H9 (cell line): ENCODE data around the gene PITRM1. TPM values are rescaled to one million over a fixed set of nuclear protein-coding genes. Genes with fewer than 3 reads are reported as not detected.

ENCODE experiments used
- DNase-seq: peaks from one replicate; pipeline ENCODE4 v3.0.0-alpha.2; 2017
- H2AFZ ChIP-seq: one replicate; pipeline ENCODE4 v1.6.1; 2013; ENCODE audit warnings: mild to moderate bottlenecking, low read length, control low read depth, moderate library complexity
- H2AK5ac ChIP-seq: 2 replicates; pipeline ENCODE4 v1.6.1; 2013; ENCODE audit warnings: low read length, control low read depth, mixed read lengths; ENCODE audit not compliant: insufficient read length
- H2BK120ac ChIP-seq: one replicate; pipeline ENCODE4 v1.6.1; 2013; ENCODE audit warnings: low read depth, mild to moderate bottlenecking, low read length, control low read depth, inconsistent platforms; ENCODE audit not compliant: poor library complexity, severe bottlenecking
- H2BK12ac ChIP-seq: 2 replicates; pipeline ENCODE4 v1.6.1; 2013; ENCODE audit warnings: low read length, control low read depth, mixed read lengths, low read depth; ENCODE audit not compliant: insufficient read length
- H2BK15ac ChIP-seq: 2 replicates; pipeline ENCODE4 v1.6.1; 2013; ENCODE audit warnings: low read depth, low read length, control low read depth
- H2BK20ac ChIP-seq: one replicate; pipeline ENCODE4 v1.6.1; 2013; ENCODE audit warnings: low read depth, mild to moderate bottlenecking, low read length, control low read depth, inconsistent platforms; ENCODE audit not compliant: poor library complexity, severe bottlenecking
- H2BK5ac ChIP-seq: 2 replicates; pipeline ENCODE4 v1.6.1; 2013; ENCODE audit warnings: low read length, control low read depth, mixed read lengths; ENCODE audit not compliant: insufficient read length
- H3K14ac ChIP-seq: 2 replicates; pipeline ENCODE4 v1.6.1; 2013; ENCODE audit warnings: low read length, control low read depth; ENCODE audit not compliant: insufficient read depth
- H3K18ac ChIP-seq: 2 replicates; pipeline ENCODE4 v1.6.1; 2013; ENCODE audit warnings: low read depth, mild to moderate bottlenecking, mixed read lengths, low read length, control low read depth; ENCODE audit not compliant: insufficient read length
- H3K23ac ChIP-seq: 2 replicates; pipeline ENCODE4 v1.6.1; 2013; ENCODE audit warnings: low read length, control low read depth, mixed read lengths, low read depth; ENCODE audit not compliant: insufficient read length
- H3K23me2 ChIP-seq: 2 replicates; pipeline ENCODE4 v1.6.1; 2013; ENCODE audit warnings: low read depth, mild to moderate bottlenecking, mixed read lengths, low read length, control low read depth; ENCODE audit not compliant: insufficient read length, poor library complexity, severe bottlenecking
- H3K27ac ChIP-seq: 2 replicates; pipeline ENCODE4 v1.5.1; 2013; ENCODE audit warnings: low read length, control low read depth, mixed read lengths, low read depth; ENCODE audit not compliant: insufficient read length
- H3K27me3 ChIP-seq: 2 replicates; pipeline ENCODE4 v1.6.1; 2013; ENCODE audit warnings: low read length, control low read depth, inconsistent platforms; ENCODE audit not compliant: insufficient read depth
- H3K4ac ChIP-seq: 2 replicates; pipeline ENCODE4 v1.6.1; 2013; ENCODE audit warnings: low read depth, mild to moderate bottlenecking, control low read depth, inconsistent platforms, low read length, moderate library complexity
- H3K4me1 ChIP-seq: 2 replicates; pipeline ENCODE4 v1.6.1; 2013; ENCODE audit warnings: low read length, control low read depth, inconsistent platforms; ENCODE audit not compliant: insufficient read depth
- H3K4me2 ChIP-seq: 2 replicates; pipeline ENCODE4 v1.6.1; 2013; ENCODE audit warnings: low read length, control low read depth, mixed read lengths; ENCODE audit not compliant: insufficient read length, insufficient read depth
- H3K56ac ChIP-seq: 2 replicates; pipeline ENCODE4 v1.6.1; 2013; ENCODE audit warnings: low read depth, mild to moderate bottlenecking, mixed read lengths, low read length, control low read depth; ENCODE audit not compliant: insufficient read length
- H3K79me1 ChIP-seq: 2 replicates; pipeline ENCODE4 v1.6.1; 2013; ENCODE audit warnings: low read depth, mild to moderate bottlenecking, moderate library complexity, low read length, control low read depth, inconsistent platforms; ENCODE audit not compliant: insufficient read depth, poor library complexity, severe bottlenecking
- H3K79me2 ChIP-seq: 2 replicates; pipeline ENCODE4 v1.6.1; 2013; ENCODE audit warnings: low read length, control low read depth, inconsistent platforms; ENCODE audit not compliant: insufficient read depth
- H3K9ac ChIP-seq: 2 replicates; pipeline ENCODE4 v1.6.1; 2013; ENCODE audit warnings: low read length, control low read depth, mixed read lengths; ENCODE audit not compliant: insufficient read length; ENCODE audit errors: extremely low read depth
- H3K9me3 ChIP-seq: one replicate; pipeline ENCODE4 v1.6.1; 2013; ENCODE audit warnings: low read depth, low read length, inconsistent platforms; ENCODE audit not compliant: control insufficient read depth
- H3T11ph ChIP-seq: one replicate; pipeline ENCODE4 v1.6.1; 2013; ENCODE audit warnings: mild to moderate bottlenecking, low read length, control low read depth, inconsistent platforms
- H4K20me1 ChIP-seq: one replicate; pipeline ENCODE4 v1.6.1; 2013; ENCODE audit not compliant: control insufficient read depth, insufficient read length, insufficient read depth
- H4K5ac ChIP-seq: 2 replicates; pipeline ENCODE4 v1.6.1; 2013; ENCODE audit warnings: low read depth, mild to moderate bottlenecking, mixed read lengths, low read length, control low read depth; ENCODE audit not compliant: insufficient read length
- H4K8ac ChIP-seq: replicated peaks from 2 replicates; pipeline ENCODE4 v1.6.1; 2013; ENCODE audit warnings: low read length, control low read depth, mixed read lengths, low read depth; ENCODE audit not compliant: insufficient read length
- H4K91ac ChIP-seq: 2 replicates; pipeline ENCODE4 v1.6.1; 2013; ENCODE audit warnings: low read depth, mild to moderate bottlenecking, moderate library complexity, mixed read lengths, low read length, control low read depth; ENCODE audit not compliant: insufficient read length
- H3K27ac Mint-ChIP-seq, 3 experiments: 2 replicates in 2 of 3; 3 replicates in 1 of 3; pipeline ENCODE4 v1.8.0; 2020 to 2021; ENCODE audit warnings: mixed read lengths in 3 of 3, mild to moderate bottlenecking in 1 of 3, moderate library complexity in 1 of 3
- H3K27me3 Mint-ChIP-seq: 2 replicates; pipeline ENCODE4 v1.8.0; 2021; ENCODE audit warnings: low read depth, mild to moderate bottlenecking, moderate library complexity, mixed read lengths
- H3K36me3 Mint-ChIP-seq, 3 experiments: 2 replicates in 2 of 3; 3 replicates in 1 of 3; pipeline ENCODE4 v1.8.0; 2020 to 2021; ENCODE audit warnings: low read depth in 3 of 3, mixed read lengths in 3 of 3; ENCODE audit not compliant: insufficient read depth in 1 of 3
- H3K4me1 Mint-ChIP-seq, 2 experiments: 2 replicates each; pipeline ENCODE4 v1.8.0; 2020; ENCODE audit warnings: mixed read lengths in 2 of 2
- H3K4me3 Mint-ChIP-seq, 2 experiments: 2 replicates in 1 of 2; 3 replicates in 1 of 2; pipeline ENCODE4 v1.8.0; 2020 to 2021; ENCODE audit warnings: mild to moderate bottlenecking in 2 of 2, mixed read lengths in 2 of 2, moderate library complexity in 1 of 2
- H3K9me3 Mint-ChIP-seq, 2 experiments: 2 replicates in 1 of 2; 3 replicates in 1 of 2; pipeline ENCODE4 v1.8.0; 2020; ENCODE audit warnings: mild to moderate bottlenecking in 2 of 2, mixed read lengths in 2 of 2, moderate library complexity in 1 of 2
- CTCF ChIP-seq: fragments of 200-600 bp; sonication (generic); conservative IDR thresholded peaks from 3 replicates; pipeline ENCODE4 v1.8.0; 2021; ENCODE audit warnings: antibody characterized with exemption, mild to moderate bottlenecking
- WGBS: extraction: QIAGEN DNeasy Blood & Tissue Kit; methylation state at CpG from one replicate; pipeline ENCODE4 v1.1.7; 2013; ENCODE audit warnings: missing lambda C conversion rate, low lambda C conversion rate, mixed read lengths; ENCODE audit not compliant: insufficient read length; ENCODE audit errors: extremely low coverage; 5-methylcytosine and 5-hydroxymethylcytosine counted together
- total RNA-seq: library from RNA; stranded (reverse); gene quantifications from 2 replicates; pipeline ENCODE4 v1.2.1, GENCODE V29; 2021

Gene PITRM1
- total RNA-seq, 1 experiment from 2014 or later: 27.8 TPM

DNA sequence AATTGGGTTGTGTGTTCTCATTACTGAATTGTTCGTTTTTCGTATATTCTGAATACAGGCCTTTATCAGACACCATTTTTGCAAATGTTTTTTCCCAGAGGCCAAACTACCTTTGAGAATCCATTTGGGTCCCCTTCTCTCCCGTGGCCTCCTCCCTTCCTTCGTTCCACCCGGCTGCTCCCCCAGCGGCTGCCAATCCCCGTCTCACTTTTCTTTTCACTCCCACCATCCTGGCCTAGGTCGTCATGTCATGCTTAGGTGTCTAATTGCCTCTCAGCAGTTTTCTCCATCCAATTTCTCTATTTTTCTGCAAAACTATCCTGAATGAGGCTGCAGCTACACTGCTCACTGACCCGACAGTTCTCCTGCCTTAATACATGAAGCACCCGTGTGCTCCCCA, 17.9 kb downstream of the PITRM1 start:
- no peak overlapping the region for H4K8ac ChIP-seq
- H3K18ac ChIP-seq: no peak overlapping the region
- H3K23me2 ChIP-seq: no peaks in the 10 kb centered on the region
- no peak overlapping the region for H3K27ac ChIP-seq
- no peak overlapping the region for H4K91ac ChIP-seq
- Mint-ChIP-seq H3K4me3 (no peak overlapping the region), H3K9me3 (no peaks in the 10 kb centered on the region), H3K36me3 (peaks cover 20 to 64% (median 61%) of the 10 kb centered on the region in 3 experiments; a peak in 6 of 7 replicates), H3K27ac (no peak overlapping the region), H3K27me3 (no peaks in the 10 kb centered on the region), H3K4me1 (no peaks in the 10 kb centered on the region)
- no peaks in the 10 kb centered on the region for H4K20me1 ChIP-seq
- no peak overlapping the region for H3K9ac ChIP-seq
- H2BK20ac ChIP-seq: no peak overlapping the region
- no peak overlapping the region for H2BK12ac ChIP-seq
- no peak overlapping the region for H3K4ac ChIP-seq
- H3K27me3 ChIP-seq: no peaks in the 10 kb centered on the region
- no peak overlapping the region for H2AK5ac ChIP-seq
- H4K5ac ChIP-seq: no peak overlapping the region
- no peak overlapping the region for H3T11ph ChIP-seq
- H3K56ac ChIP-seq: no peak overlapping the region
- H2BK15ac ChIP-seq: no peak overlapping the region
- H3K4me1 ChIP-seq: no peaks in the 10 kb centered on the region
- TF ChIP-seq CTCF: no peak
- no peaks in the 10 kb centered on the region for H3K79me1 ChIP-seq
- no peak for DNase-seq
- H3K23ac ChIP-seq: no peak overlapping the region
- H2AFZ ChIP-seq: no peak overlapping the region
- H3K79me2 ChIP-seq: no peaks in the 10 kb centered on the region
- H3K4me2 ChIP-seq: no peak overlapping the region
- no CpG with 5 or more reads among the region's 10 CpGs for WGBS
- no peak overlapping the region for H2BK120ac ChIP-seq
- H2BK5ac ChIP-seq: no peak overlapping the region
- H3K9me3 ChIP-seq: no peaks in the 10 kb centered on the region
- H3K14ac ChIP-seq: no peak overlapping the region
